Measurements from ENCODE around the gene SLC44A3. TPM values are rescaled to one million over a fixed set of nuclear protein-coding genes. Genes with fewer than 3 reads are reported as not detected.

SLC44A3 gene
- total and polyA plus RNA-seq, 2 of the 4 experiments (the other 2 are of a cell fraction) = 0.31 to 0.54 TPM

DNA sequence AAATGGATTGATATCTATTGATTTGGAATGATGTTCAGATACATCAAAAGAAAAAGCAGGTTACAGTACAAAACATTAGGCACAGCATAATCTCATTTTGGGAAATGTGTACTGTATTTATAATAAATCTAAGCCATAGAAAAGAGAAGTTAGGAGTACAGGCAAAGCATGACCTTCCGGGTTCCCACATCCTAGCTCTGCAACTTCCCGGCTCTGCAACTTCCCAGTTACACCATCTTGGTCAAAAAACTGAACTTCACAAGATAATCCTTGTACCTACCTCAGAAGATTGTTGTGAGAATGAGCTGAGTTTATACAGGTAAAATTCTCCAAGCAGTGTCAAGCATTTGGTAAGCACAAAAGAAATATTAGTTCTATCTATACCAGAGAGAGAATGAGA lies 21.7 kb upstream of the SLC44A3 start:
- Histone ChIP-seq H2BK20ac (ENCODE audit: low read depth, low read length) (peak overlapping the region; percentile 82), H2AK9ac (replicated peaks; ENCODE audit: low read depth, low read length, poor library complexity) (no peak overlapping the region), H3K27ac (ENCODE audit: insufficient read depth, low read length) (no peak overlapping the region), H4K20me1 (ENCODE audit: insufficient read depth, low read length) (no peaks in the 10 kb centered on the region), H3K9me3 (ENCODE audit: control insufficient read depth, insufficient read depth, low read length) (no peaks in the 10 kb centered on the region), H3K9ac (ENCODE audit: low read depth, low read length) (no peak overlapping the region), H3K36me3 (ENCODE audit: control insufficient read depth, insufficient read depth, low read length) (no peaks in the 10 kb centered on the region), H3K4ac (ENCODE audit: low read depth, low read length) (peak overlapping the region; percentile 64), H4K91ac (ENCODE audit: insufficient read depth, low read depth, low read length) (peak overlapping the region; percentile 26; the same call in 1 of the 2 replicates), H3K4me1 (ENCODE audit: control insufficient read depth, insufficient read depth, low read length) (peaks cover 11% of the 10 kb centered on the region), H3K4me2 (ENCODE audit: low read depth, low read length) (no peak overlapping the region), H3K23ac (ENCODE audit: low read depth, low read length) (no peak overlapping the region), H3K4me3 (ENCODE audit: insufficient read depth, low read depth, low read length) (no peak overlapping the region), H2BK15ac (ENCODE audit: low read depth, low read length) (peak overlapping the region; percentile 24; the same call in 2 of the 3 replicates), H2AFZ (replicated peaks; ENCODE audit: low read length, poor library complexity) (no peak overlapping the region), H3K56ac (ENCODE audit: extremely low read depth, insufficient read depth, low read length) (no peak overlapping the region), H3K18ac (ENCODE audit: low read depth, low read length) (peak overlapping the region; percentile 87), H4K8ac (ENCODE audit: low read depth in 2 of 2, low read length in 2 of 2) (peak overlapping the region; percentile 25 to 64), H2AK5ac (ENCODE audit: low read depth, low read length) (peak overlapping the region; percentile 42; the same call in 1 of the 2 replicates), H3K27me3 (ENCODE audit: control insufficient read depth, insufficient read depth, low read length) (no peaks in the 10 kb centered on the region), H3K9me1 (ENCODE audit: insufficient read depth, low read length) (peaks cover 5% of the 10 kb centered on the region), H2BK120ac (ENCODE audit: low read depth, low read length) (peak overlapping the region; percentile 58), H2BK5ac (ENCODE audit: low read depth, low read length, poor library complexity, severe bottlenecking) (peak overlapping the region; percentile 51), H3K14ac (replicated peaks; ENCODE audit: low read depth, low read length) (no peak overlapping the region), H3K79me1 (ENCODE audit: low read depth in 1 of 2, low read length in 2 of 2) (no peaks in the 10 kb centered on the region), H4K5ac (ENCODE audit: low read depth, low read length) (peak overlapping the region; percentile 67; the same call in 1 of the 2 replicates)
- dilution Hi-C loops (cut with HindIII; ENCODE audit: low sequenced_read_pairs, unreplicated experiment) = loop anchor here (25.0 kb wide), 1 partner anchor 261 kb away; the partner anchor contains the start of gene F3
- no peak for DNase-seq
- no CpG with 5 or more reads among the region's 2 CpGs for WGBS, 2 experiments (ENCODE audit: extremely low coverage in 2 of 2, insufficient read length in 1 of 2)
- no peak for ATAC-seq (ENCODE audit: low read depth)
- in situ Hi-C loops (cut with MboI; ENCODE audit: low sequenced_read_pairs) = no loop called here
- no TSS peak for BruUV-seq (replicated peaks)
- intact Hi-C loops (cut with micrococcal nuclease) = no loop called here
- ChIA-PET POLR2A (ENCODE audit: unreplicated experiment) (no interaction called here), CTCF (no interaction called here)
- TF ChIP-seq MXI1 (IDR thresholded peaks at IDR 0.05; ENCODE audit: borderline replicate concordance, low read depth, low read length) (no peak), RFX5 (IDR thresholded peaks at IDR 0.05; ENCODE audit: low read depth, low read length) (no peak), NFE2L2 (IDR thresholded peaks at IDR 0.05; ENCODE audit: low read depth, low read length) (no peak), CHD1 (IDR thresholded peaks at IDR 0.05; ENCODE audit: low read depth, low read length) (no peak), MAFK (IDR thresholded peaks at IDR 0.05; ENCODE audit: low read depth, low read length) (no peak), FOS (IDR thresholded peaks at IDR 0.05; ENCODE audit: low read depth, low read length) (no peak), POLR2A (IDR thresholded peaks at IDR 0.05; ENCODE audit: low read depth, low read length) (no peak), MAZ (IDR thresholded peaks at IDR 0.05; ENCODE audit: borderline replicate concordance, low read depth, low read length) (no peak), RCOR1 (IDR thresholded peaks at IDR 0.05; ENCODE audit: insufficient replicate concordance, low read length) (no peak), CEBPB (IDR thresholded peaks at IDR 0.05; ENCODE audit: low read depth, low read length) (no peak), SMC3 (IDR thresholded peaks at IDR 0.05; ENCODE audit: low read depth, low read length) (no peak), BHLHE40 (IDR thresholded peaks at IDR 0.05; ENCODE audit: low read depth, low read length) (no peak), RAD21 (IDR thresholded peaks at IDR 0.05; ENCODE audit: low read length) (no peak), USF2 (IDR thresholded peaks at IDR 0.05; ENCODE audit: low read depth, low read length) (no peak)
- TF ChIP-seq, protein P1, sequence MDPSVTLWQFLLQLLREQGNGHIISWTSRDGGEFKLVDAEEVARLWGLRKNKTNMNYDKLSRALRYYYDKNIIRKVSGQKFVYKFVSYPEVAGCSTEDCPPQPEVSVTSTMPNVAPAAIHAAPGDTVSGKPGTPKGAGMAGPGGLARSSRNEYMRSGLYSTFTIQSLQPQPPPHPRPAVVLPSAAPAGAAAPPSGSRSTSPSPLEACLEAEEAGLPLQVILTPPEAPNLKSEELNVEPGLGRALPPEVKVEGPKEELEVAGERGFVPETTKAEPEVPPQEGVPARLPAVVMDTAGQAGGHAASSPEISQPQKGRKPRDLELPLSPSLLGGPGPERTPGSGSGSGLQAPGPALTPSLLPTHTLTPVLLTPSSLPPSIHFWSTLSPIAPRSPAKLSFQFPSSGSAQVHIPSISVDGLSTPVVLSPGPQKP (IDR thresholded peaks at IDR 0.05; ENCODE audit: borderline replicate concordance, low read depth, low read length) = no peak
- TF ChIP-seq, protein P2, sequence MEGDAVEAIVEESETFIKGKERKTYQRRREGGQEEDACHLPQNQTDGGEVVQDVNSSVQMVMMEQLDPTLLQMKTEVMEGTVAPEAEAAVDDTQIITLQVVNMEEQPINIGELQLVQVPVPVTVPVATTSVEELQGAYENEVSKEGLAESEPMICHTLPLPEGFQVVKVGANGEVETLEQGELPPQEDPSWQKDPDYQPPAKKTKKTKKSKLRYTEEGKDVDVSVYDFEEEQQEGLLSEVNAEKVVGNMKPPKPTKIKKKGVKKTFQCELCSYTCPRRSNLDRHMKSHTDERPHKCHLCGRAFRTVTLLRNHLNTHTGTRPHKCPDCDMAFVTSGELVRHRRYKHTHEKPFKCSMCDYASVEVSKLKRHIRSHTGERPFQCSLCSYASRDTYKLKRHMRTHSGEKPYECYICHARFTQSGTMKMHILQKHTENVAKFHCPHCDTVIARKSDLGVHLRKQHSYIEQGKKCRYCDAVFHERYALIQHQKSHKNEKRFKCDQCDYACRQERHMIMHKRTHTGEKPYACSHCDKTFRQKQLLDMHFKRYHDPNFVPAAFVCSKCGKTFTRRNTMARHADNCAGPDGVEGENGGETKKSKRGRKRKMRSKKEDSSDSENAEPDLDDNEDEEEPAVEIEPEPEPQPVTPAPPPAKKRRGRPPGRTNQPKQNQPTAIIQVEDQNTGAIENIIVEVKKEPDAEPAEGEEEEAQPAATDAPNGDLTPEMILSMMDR (conservative IDR thresholded peaks at IDR 0.05; ENCODE audit: low read depth, low read length) = no peak

Measured in IMR-90 (cell line).